HepG2 (cell line): Measurements from ENCODE around the gene MAPK8IP3. TPM values are rescaled to one million over a fixed set of nuclear protein-coding genes. Genes with fewer than 3 reads are reported as not detected.
A peak's percentile ranks its signal among the peaks of the same experiment; 100 is the strongest.

Source experiments
- ATF1 ChIP-seq: IDR thresholded peaks from 2 replicates; pipeline ENCODE4 v1.6.1; 2016; ENCODE audit warnings: mild to moderate bottlenecking, control low read depth
- DNMT3B ChIP-seq: conservative IDR thresholded peaks from 2 replicates; pipeline ENCODE4 v1.6.1; 2016; ENCODE audit warnings: missing biosample characterization, control low read depth
- HOXA7 ChIP-seq: sonication (generic); formaldehyde crosslinking; IDR thresholded peaks from 2 replicates; pipeline ENCODE4 v1.8.1; 2022; ENCODE audit warnings: mild to moderate bottlenecking, missing genetic modification reagents, moderate library complexity
- KIAA2018 ChIP-seq: sonication (generic); formaldehyde crosslinking; IDR thresholded peaks from 2 replicates; pipeline ENCODE4 v1.5.0; 2020; ENCODE audit warnings: mild to moderate bottlenecking, missing genetic modification reagents, borderline replicate concordance
- MEIS2 ChIP-seq: sonication (generic); formaldehyde crosslinking; IDR thresholded peaks from 2 replicates; pipeline ENCODE4 v1.9.0; 2021; ENCODE audit warnings: mild to moderate bottlenecking, missing genetic modification reagents
- MZF1 ChIP-seq: sonication (generic); formaldehyde crosslinking; IDR thresholded peaks from 2 replicates; pipeline ENCODE4 v1.8.1; 2023; ENCODE audit warnings: mild to moderate bottlenecking, missing genetic modification reagents, borderline replicate concordance
- NR2F6 ChIP-seq, 2 experiments: IDR thresholded peaks; 2 replicates each; pipeline ENCODE4 v1.6.1; 2016; ENCODE audit warnings: antibody characterized with exemption in 1 of 2, mild to moderate bottlenecking in 1 of 2
- RAD51 ChIP-seq: fragments of 450-650 bp; IDR thresholded peaks from 2 replicates; pipeline ENCODE4 v1.6.1; 2016; ENCODE audit warnings: borderline replicate concordance
- RARG ChIP-seq: sonication (generic); formaldehyde crosslinking; IDR thresholded peaks from 2 replicates; pipeline ENCODE4 v1.4.0; 2020; ENCODE audit warnings: low read depth, mild to moderate bottlenecking, missing genetic modification reagents
- SATB2 ChIP-seq: sonication (generic); formaldehyde crosslinking; IDR thresholded peaks from 2 replicates; pipeline ENCODE4 v1.5.0; 2020; ENCODE audit warnings: missing genetic modification reagents
- SP1 ChIP-seq, 2 experiments: fragments of 450-650 bp in 1 of 2; sonication (generic) in 1 of 2; formaldehyde crosslinking in 1 of 2; IDR thresholded peaks; 2 replicates each; pipeline versions ENCODE4 v1.4.0 to v1.6.1; 2016 to 2020; ENCODE audit warnings: missing genetic modification reagents in 1 of 2
- THAP11 ChIP-seq: IDR thresholded peaks from 2 replicates; pipeline ENCODE4 v1.6.1; 2016; ENCODE audit warnings: missing biosample characterization, missing genetic modification reagents
- TOPORS ChIP-seq: sonication (generic); formaldehyde crosslinking; IDR thresholded peaks from 2 replicates; pipeline ENCODE4 v1.8.0; 2023; ENCODE audit warnings: mild to moderate bottlenecking, missing genetic modification reagents
- XRCC5 ChIP-seq: fragments of 200-400 bp; formaldehyde crosslinking; optimal IDR thresholded peaks from 2 replicates; pipeline ENCODE3; 2017; ENCODE audit warnings: mild to moderate bottlenecking, low read length
- ZNF326 ChIP-seq: sonication (generic); formaldehyde crosslinking; IDR thresholded peaks from 2 replicates; pipeline ENCODE4 v1.4.0; 2020; ENCODE audit warnings: missing genetic modification reagents, borderline replicate concordance
- ZNF441 ChIP-seq: sonication (generic); formaldehyde crosslinking; IDR thresholded peaks from 2 replicates; pipeline ENCODE4 v1.7.0; 2021; ENCODE audit warnings: missing genetic modification reagents, borderline replicate concordance
- ZNF749 ChIP-seq: sonication (generic); formaldehyde crosslinking; IDR thresholded peaks from 2 replicates; pipeline ENCODE4 v1.8.0; 2022; ENCODE audit warnings: mild to moderate bottlenecking, missing genetic modification reagents, moderate library complexity, borderline replicate concordance
- ZNF788 ChIP-seq: sonication (generic); formaldehyde crosslinking; IDR thresholded peaks from 2 replicates; pipeline ENCODE4 v1.5.0; 2020; ENCODE audit warnings: mild to moderate bottlenecking, missing genetic modification reagents, borderline replicate concordance
- polyA plus RNA-seq, 8 experiments: library from polyadenylated mRNA; depleted of rRNA in 3 of 8; stranded (reverse) in 7 of 8; unstranded in 1 of 8; fragments of >200 nt; fragmentation: Illumina TruSeq in 4 of 8; extraction: Trizol in 4 of 8; gene quantifications; 2 replicates each; pipeline versions ENCODE4 v1.2.1 to v1.2.3, GENCODE V29; 2011 to 2016; ENCODE audit warnings: low read depth in 4 of 8, missing spikeins in 1 of 8, mixed read lengths in 1 of 8; ENCODE audit not compliant: insufficient read depth in 1 of 8
- total RNA-seq, 5 experiments: library from RNA; depleted of rRNA; stranded (reverse); fragments of >200 nt; fragmentation: Illumina TruSeq; extraction: Trizol; gene quantifications; 2 replicates each; pipeline ENCODE4 v1.2.3, GENCODE V29; 2016; ENCODE audit warnings: low read depth in 1 of 5

Gene MAPK8IP3
- total and polyA plus RNA-seq, 2 of the 13 experiments (the other 11 are each of a cell fraction or from before 2014, with no cell fraction given), result 25.1 to 41.7 TPM

GRCh38 chr16:1678500-1679098 is 27.4 kb upstream of the MAPK8IP3 start (continued):
- TF ChIP-seq ZNF788 (CRISPR knock-in tag), result no peak
- no peak for TF ChIP-seq ATF1 (CRISPR knock-in tag)
- TF ChIP-seq ZNF749 (CRISPR knock-in tag), result 0 out of 2 replicates have a peak, but pooled peaks have one; percentile 2
- TF ChIP-seq RARG (CRISPR knock-in tag), result no peak
- no peak for TF ChIP-seq MEIS2 (CRISPR knock-in tag)
- no peak for TF ChIP-seq HOXA7 (CRISPR knock-in tag)
- TF ChIP-seq SP1 (IDR thresholded peaks at IDR 0.05), result no peak
- TF ChIP-seq SP1 (CRISPR knock-in tag; IDR thresholded peaks at IDR 0.05), result no peak
- no peak for TF ChIP-seq DNMT3B (CRISPR knock-in tag)
- TF ChIP-seq MZF1 (CRISPR knock-in tag), result no peak
- TF ChIP-seq KIAA2018 (CRISPR knock-in tag), result no peak
- no peak for TF ChIP-seq RAD51
- no peak for TF ChIP-seq SATB2 (CRISPR knock-in tag)
- TF ChIP-seq ZNF326 (CRISPR knock-in tag), result no peak
- no peak for TF ChIP-seq XRCC5
- TF ChIP-seq ZNF441 (CRISPR knock-in tag), result no peak
- TF ChIP-seq TOPORS, result no peak
- TF ChIP-seq NR2F6 (IDR thresholded peaks at IDR 0.05), result no peak
- no peak for TF ChIP-seq NR2F6 (CRISPR knock-in tag; IDR thresholded peaks at IDR 0.05)
- no peak for TF ChIP-seq THAP11 (CRISPR knock-in tag)
